Endothelial cell of umbilical vein (primary cell): Measurements from ENCODE around the gene NPY.
A peak's percentile ranks its signal among the peaks of the same experiment; 100 is the strongest.

Source experiments
- CTCF ChIP-seq, 2 donors: IDR thresholded peaks; 1 replicate in 1 of 2; 2 replicates in 1 of 2; pipeline ENCODE4 v1.5.1; 2011; ENCODE audit warnings: low read length in 2 of 2, mild to moderate bottlenecking in 2 of 2, moderate library complexity in 2 of 2, control low read depth in 1 of 2, inconsistent platforms in 1 of 2, low read depth in 1 of 2; ENCODE audit not compliant: insufficient read depth in 1 of 2; ENCODE audit errors: extremely low read depth in 1 of 2
- EZH2 ChIP-seq: IDR thresholded peaks from 2 replicates; pipeline ENCODE4 v1.6.1; 2012; ENCODE audit warnings: borderline replicate concordance, low read depth, mild to moderate bottlenecking, moderate library complexity, low read length, inconsistent platforms; ENCODE audit not compliant: severe bottlenecking
- JUN ChIP-seq: IDR thresholded peaks from 2 replicates; pipeline ENCODE4 v1.6.1; 2011; ENCODE audit warnings: borderline replicate concordance, low read depth; ENCODE audit not compliant: insufficient read length, insufficient read depth
- POLR2A ChIP-seq: IDR thresholded peaks from 2 replicates; pipeline ENCODE4 v1.6.1; 2012; ENCODE audit warnings: low read depth, mild to moderate bottlenecking, control low read depth, low read length

- TF ChIP-seq CTCF (IDR thresholded peaks at IDR 0.05; ENCODE audit: extremely low read depth in 1 of 2, insufficient read depth in 1 of 2, low read depth in 1 of 2, low read length in 2 of 2), result no peak
- no peak for TF ChIP-seq POLR2A
- TF ChIP-seq EZH2, result peak; percentile 57
- TF ChIP-seq JUN, result no peak
Measured at GRCh38 chr7:24283897-24284698, at the start of gene NPY.
